ENCODE results near the gene OR8S1.
"Not testable (repeated sequence)": the region's sequence is repeated elsewhere in the genome, so short reads cannot be mapped to it uniquely, and the experiment has no call there.

The OR8S1 gene, protein sequence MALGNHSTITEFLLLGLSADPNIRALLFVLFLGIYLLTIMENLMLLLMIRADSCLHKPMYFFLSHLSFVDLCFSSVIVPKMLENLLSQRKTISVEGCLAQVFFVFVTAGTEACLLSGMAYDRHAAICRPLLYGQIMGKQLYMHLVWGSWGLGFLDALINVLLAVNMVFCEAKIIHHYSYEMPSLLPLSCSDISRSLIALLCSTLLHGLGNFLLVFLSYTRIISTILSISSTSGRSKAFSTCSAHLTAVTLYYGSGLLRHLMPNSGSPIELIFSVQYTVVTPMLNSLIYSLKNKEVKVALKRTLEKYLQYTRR

DNA sequence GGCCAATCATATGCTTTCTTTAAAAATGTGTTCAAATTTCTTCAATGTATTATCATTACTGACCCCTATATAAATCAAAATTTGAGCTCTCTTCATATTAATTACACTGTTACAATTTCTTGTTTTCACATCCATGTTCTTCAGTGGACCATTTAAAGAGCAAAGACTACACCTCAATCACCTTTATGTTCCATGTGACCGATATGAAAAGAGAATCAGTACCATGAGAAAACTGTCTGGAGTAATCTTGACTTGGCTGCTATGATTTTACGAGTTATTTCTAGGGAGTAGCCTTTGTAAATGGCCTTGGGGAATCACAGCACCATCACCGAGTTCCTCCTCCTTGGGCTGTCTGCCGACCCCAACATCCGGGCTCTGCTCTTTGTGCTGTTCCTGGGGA lies at the start of gene OR8S1:
TSS of gene OR8S1 (plus strand) at position 301 of the 400 bp plus-strand sequence. CDS start at position 301, 0 bp downstream.
- no peak for DNase-seq (ENCODE audit: low read depth)

DNA sequence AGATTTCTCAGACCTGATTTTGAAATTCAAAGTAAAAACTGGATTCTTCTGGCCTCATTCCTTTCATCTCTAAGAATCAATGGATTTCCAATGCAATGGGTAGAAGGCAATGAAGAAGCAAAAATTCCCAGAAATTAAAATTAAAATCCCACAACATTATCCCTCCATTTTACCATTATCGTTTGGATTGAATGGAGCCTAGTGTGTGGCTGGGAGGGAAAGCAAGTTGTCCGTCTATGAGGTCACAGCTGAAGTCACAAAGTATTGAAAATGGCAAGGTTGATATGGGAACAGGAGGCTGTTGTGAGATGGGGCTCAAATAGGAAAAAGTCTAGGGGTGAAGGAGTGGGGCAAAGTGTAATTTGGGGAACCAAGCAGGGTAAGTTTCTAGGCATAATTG lies 43.2 kb upstream of the OR8S1 start, which contains the start of gene C12orf54:
TSS of gene C12orf54 (plus strand) at position 301 of the 400 bp plus-strand sequence. CDS start 799 bp downstream, outside the sequence.
- DNase-seq (ENCODE audit: low read depth) = no peak

DNA sequence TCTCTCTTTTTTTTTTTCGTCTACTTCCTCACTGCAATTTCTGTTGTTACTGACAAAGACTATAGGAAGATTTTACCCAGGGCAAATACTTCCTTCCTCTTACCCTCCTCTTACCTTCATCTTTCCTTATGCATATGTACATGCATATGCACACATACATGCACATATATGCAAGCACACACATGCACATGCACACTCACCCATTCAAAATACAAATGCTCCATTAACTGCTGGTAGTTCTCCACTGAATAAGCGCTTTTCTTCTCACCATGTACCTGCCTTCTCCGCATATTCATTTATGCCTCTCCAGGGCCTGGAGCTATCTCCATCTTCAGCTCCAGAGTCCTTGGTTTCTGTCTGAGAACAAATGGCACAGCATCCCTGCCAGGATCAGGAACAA lies 42.5 kb upstream of the OR8S1 start:
- DNase-seq (ENCODE audit: low read depth) = no peak

DNA sequence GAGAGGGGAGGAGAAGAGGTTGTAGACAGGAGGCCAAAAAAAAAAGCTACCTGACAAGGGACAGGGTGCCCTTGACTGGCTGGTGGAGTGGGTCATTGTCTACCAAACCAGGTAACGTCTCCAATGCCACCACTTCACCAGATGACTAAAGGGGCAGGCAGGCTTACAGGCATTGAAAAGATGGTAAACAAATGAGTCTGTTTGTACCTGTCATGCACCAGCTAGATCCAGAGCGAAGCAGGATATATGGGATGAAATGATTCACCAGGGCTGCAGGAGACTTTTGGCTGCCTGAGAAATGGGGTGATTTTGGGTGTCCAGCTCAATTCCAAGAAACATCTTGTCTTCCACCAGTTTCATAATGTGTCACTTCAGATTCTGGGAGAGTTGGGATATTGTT lies 39.2 kb upstream of the OR8S1 start:
- no peak for DNase-seq (ENCODE audit: low read depth)

DNA sequence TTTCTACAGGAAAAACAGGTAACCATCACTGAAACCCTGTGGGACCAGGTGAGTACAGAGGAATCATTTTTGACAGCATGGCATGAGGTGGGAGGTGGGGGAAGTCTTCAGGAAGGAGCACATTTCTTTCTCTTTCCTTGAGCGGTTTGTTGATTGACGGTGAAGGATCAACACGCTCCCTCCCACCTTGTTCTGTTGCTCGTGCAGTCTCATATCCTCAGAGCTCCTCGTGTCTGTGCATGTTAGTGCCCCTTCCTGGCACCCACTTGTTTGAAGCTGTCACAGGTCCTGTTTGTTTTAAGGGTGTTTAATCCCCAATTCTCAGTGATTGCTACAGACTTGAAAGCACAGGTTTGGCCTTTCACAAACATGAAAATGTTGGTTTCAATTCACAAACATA lies 38.8 kb upstream of the OR8S1 start:
- no peak for DNase-seq (ENCODE audit: low read depth)

DNA sequence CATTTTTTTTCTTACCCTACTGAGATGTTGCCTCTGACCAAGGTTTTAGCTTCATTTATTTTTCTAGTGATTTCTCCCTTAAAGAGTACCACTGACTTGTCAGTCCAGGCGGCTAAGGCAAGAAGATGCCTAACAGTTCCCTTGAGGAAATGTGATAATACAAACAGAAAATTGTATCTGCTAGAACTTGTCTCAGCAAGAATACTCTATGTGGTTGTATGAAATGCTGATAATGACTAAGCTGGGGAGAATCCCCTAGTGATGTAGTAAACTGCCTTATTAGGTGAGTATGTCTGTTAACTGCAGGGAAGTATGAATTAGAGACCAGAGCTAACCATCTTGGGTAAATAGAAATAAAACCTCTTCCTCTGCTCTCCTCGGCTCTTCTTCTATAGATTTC lies 36.4 kb upstream of the OR8S1 start:
- DNase-seq (ENCODE audit: low read depth) = no peak

DNA sequence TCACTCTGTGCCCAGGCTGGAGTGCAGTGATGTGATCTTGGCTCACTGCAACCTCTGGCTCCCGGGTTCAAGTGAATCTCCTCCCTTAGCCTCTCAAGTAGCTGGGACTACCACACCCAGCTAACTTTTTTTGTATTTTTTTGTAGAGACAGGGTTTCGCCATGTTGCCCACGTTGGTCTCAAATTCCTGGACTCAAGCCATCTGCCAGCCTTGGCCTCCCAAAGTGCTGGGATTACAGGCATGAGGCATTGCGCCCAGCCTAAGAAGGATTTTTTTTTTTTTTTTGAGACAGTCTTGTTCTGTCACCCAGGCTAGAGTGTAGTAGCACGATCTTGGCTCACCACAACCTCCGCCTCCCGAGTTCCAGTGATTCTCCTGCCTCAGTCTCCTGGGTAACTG lies 36.0 kb upstream of the OR8S1 start:
- not testable (repeated sequence) for DNase-seq (ENCODE audit: low read depth)

DNA sequence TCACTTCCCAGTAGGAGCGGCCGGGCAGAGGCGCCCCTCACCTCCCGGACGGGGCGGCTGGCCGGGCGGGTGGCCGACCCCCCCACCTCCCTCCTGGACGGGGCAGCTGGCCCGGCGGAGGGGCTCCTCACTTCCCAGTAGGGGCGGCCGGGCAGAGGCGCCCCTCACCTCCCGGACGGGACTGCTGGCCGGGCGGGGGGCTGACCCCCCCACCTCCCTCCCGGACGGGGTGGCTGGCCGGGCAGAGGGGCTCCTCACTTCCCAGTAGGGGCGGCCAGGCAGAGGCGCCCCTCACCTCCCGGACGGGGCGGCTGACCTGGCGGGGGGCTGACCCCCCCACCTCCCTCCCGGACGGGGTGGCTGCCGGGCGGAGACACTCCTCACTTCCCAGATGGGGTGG lies 25.2 kb upstream of the OR8S1 start:
- not testable (repeated sequence) for DNase-seq (ENCODE audit: low read depth)

DNA sequence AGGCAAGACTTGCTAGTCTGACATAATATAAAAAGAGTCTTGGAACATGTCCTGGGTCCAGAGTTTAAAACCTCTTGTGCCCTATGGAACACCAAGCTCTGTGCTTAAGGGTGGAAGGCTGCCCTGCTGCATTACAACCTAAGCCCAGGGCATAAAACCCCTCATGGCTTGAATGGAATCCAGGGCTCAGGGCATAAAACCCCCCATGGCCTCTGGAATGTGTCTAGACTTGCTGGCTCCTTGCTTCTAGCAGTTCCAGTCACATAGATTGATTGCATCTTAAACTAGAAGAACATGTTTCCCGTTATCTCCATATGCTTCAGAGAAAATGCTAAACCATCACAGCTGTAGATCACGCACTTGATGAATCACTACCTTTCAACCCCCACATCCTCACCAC lies 18.6 kb upstream of the OR8S1 start:
- not testable (repeated sequence) for DNase-seq (ENCODE audit: low read depth)

DNA sequence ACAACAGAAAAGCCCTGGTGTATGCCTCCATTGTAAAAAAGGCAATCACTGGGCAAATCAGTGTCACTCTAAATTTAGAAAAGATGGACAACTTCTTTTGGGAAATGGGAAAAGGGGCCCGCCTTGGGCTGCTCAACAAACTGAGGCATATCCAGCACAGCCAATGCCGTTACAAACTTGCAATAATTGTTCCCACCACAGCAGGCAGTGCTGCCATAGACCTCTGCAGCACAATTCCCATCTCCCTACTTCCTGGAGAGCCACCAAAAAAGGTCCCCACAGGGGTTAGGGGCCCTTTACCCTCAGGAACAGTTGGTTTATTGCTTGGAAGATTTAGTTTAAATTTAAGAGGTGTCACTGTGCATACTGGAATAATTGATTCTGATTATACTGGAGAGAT lies 16.4 kb upstream of the OR8S1 start:
- no peak for DNase-seq (ENCODE audit: low read depth)

DNA sequence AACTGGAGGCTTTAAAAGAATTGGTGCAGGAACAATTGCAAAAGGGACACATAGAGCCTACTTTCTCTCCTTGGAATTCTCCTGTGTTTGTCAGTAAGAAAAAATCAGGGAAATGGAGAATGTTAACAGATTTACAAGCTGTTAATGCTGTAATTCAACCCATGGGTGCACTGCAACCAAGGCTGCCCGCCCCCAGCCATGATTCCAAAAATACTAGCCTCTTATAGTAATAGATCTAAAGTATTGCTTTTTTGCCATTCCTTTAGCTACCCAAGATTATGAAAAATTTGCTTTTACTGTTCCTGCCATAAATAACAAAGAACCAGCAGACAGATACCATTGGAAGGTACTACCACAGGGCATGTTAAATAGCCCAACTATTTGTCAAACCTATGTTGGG lies 15.3 kb upstream of the OR8S1 start:
- no peak for DNase-seq (ENCODE audit: low read depth)

DNA sequence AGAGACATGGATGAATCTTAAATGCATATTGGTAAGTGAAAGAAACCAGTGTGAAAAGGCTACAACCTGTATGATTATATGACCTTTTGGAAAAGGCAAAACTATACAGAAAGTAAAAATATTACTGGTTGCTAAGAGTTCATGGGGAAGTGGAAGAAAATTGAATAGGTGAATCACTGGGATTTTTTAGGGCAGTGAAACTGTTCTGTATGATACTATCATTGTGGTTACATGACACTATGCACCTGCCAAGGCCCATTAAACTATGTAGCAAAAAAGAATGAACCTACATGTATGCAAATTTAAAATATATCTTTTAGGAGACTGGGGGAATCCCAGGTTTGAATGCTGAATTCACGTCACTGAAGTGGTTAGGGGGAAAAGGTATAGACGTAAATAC lies 12.6 kb upstream of the OR8S1 start:
- no peak for DNase-seq (ENCODE audit: low read depth)

DNA sequence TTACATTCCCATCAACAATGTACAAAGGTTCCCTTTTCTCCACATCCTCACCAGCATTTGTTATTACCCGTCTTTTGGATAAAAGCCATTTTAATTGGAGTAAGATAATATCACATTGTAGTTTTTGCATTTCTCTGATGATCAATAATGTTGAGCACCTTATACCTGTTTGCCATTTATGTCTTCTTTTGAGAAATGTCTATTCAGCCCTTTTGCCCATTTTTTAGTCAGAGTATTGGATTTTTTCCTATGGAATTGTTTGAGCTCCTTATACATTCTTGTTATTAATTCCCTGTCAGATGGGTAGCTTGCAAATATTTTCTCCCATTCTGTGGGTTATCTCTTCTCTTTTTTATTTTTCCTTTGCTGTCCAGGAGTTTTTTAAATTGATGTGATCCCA lies 10.7 kb upstream of the OR8S1 start:
- no peak for DNase-seq (ENCODE audit: low read depth)

DNA sequence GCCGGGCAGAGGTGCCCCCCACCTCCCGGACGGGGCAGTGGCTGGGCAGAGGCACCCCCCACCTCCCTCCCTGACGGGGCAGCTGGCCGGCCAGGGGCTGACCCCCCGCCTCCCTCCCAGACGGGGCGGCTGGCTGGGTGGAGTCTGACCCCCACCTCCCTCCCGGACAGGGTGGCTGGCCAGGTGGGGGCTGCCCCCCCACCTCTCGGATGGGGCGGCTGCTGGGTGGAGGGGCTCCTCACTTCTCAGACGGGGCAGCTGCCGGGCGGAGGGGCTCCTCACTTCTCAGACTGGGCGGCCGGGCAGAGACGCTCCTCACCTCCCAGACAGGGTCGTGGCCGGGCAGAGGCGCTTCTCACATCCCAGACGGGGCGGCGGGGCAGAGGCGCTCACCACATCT lies 5.1 kb upstream of the OR8S1 start:
- DNase-seq (ENCODE audit: low read depth) = not testable (repeated sequence)

DNA sequence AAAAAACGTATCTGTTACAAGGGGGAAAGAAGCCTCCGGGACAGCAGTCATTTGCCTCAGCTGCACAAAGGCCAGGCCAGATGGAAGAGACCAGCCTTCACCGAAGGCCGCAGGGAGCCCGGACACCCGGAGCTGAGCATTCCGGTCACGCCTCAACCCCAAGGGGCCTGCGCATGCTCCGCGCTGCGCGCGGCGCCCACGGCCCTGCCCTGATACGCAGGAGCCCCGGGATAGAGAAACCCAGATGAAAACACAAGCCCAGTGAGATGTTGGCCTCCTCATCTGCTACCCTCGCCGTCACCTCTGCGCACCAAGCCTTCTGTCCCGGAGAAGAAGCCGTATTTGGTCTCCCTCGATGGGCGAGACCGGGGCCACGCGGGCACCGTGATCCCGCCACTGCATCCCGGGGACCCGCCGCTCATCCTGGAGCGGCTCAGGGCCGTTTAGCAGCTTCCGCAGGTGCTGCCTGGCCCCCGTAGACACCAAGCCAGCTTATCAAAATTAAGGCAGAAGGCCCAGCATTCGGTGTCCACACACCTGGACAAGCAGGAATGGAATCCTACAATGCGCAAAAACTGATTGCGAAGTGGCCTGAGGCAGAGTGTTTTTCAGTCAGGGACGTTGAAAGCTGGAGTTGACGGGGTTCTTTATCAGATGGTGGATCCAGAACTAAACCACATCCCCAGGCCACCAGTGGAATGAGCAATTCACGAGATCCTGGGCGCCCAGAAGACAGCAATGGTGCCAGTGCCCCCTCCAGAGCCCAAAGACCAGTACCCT lies 2.6 kb downstream of the OR8S1 start:
- no peak for DNase-seq (ENCODE audit: low read depth)

DNA sequence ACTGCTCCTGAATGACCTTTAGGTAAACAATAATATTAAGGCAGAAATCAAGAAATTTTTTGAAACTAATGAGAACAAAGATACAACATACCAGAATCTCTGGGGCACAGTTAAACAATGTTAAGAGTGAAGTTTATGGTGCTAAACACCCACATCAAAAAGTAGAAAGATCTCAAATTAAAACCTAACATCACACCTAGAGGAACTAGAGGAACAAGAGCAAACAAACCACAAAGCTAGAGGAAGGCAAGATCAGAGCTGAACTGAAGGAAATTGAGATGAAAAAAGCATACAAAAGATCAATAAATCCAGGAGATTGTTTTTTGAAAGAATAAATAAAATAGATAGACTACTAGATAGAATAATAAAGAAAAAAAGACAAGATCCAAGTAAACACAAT lies 7.2 kb downstream of the OR8S1 start:
- DNase-seq (ENCODE audit: low read depth) = no peak

DNA sequence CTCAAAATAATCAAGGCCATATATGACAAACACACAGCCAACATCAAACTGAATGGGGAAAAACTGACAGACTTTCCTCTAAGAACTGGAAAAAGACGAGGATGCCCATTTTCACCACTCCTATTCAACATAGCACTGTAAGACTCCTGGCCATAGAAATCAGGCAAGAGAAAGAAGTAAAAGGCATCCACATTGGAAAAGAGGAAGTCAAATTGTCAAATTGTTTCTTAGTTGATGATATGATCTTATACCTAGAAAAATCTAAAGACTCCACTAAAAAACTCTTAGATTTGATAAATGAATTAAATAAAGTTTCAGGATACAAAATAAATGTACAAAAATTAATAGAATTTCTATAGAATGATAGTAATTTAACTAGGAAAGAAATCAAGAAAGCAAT lies 11.2 kb downstream of the OR8S1 start:
- DNase-seq (ENCODE audit: low read depth) = no peak

DNA sequence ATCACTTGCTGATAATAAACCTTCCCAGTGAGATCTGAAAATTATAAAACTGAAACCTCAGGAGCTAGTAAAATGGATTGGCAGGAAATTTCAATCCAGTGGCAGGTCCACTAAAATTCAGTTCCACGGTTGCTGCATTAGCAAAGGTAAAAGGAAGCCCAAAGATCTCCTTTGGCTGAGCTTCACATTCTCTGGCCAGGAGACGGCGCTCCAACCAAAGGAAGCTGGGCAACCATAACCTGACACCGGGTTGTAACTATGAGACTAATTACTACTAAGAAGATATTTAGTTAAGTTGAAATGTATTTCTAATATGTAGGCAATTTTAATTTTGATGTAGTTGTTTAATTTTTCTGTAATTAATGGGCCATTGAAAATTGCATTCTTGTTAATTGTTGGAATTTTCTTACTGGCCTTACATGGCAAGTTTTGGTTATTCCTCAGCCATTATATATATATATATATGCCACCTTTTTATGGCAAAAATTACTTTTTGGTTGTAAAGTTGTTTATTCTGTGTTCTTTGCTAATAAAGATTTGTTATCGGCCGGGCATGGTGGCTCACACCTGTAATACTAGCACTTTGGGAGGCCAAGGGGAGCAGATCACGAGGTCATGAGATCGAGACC lies 17.0 kb downstream of the OR8S1 start:
- no peak for DNase-seq (ENCODE audit: low read depth)

DNA sequence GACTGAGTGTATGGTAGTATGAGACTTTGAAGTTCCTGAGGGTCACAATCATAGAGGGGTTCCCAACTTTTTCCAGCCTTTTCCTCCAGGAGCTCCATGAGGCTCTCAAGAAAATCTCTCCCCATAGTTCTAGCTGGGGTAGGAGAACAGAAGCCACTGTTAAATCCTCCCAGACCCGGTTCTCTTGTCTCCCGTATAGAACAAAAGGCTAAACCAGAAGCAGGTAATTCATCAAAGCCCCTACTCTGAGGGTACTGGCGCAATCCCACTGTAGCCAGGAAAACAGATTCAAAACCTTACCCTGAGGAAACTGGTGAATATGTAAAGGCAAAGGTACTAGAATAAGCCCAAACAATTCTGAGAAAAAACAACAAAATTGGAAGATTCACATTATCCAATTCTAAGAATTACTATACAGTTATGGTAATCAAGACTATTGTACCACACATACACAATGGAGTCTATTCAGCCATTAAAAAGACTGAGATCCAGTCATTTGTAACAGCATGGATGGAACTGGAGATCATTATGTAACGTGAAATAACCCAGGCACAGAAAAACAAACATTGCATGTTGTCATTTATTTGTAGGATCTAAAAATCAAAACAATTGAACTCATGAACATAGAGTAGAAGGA lies 20.5 kb downstream of the OR8S1 start:
- DNase-seq (ENCODE audit: low read depth) = no peak

DNA sequence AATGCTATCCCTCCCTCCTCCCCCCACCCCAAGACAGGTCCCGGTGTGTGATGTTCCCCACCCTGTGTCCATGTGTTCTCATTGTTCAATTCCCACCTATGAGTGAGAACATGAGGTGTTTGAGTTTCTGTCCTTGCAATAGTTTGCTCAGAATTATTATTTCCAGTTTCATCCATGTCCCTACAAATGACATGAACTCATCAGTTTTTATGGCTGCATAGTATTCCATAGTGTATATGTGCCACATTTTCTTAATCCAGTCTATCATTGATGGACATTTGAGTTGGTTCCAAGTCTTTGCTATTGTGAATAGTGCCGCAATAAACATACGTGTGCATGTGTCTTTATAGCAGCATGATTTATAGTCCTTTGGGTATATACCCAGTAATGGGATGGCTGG lies 21.6 kb downstream of the OR8S1 start:
- DNase-seq (ENCODE audit: low read depth) = not testable (repeated sequence)

DNA sequence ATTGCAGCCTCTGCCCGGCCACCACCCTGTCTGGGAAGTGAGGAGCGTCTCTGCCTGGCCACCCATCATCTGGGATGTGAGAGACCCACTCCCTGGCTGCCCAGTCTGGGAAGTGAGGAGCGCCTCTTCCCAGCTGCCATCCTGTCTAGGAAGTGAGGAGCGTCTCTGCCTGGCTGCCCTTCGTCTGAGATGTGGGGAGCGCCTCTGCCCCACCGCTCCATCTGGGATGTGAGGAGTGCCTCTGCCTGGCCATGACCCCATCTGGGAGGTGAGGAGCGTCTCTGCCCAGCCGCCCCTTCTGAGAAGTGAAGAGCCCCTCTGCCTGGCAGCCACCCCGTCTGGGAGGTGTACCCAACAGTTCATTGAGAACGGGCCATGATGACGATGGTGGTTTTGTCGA lies 26.2 kb downstream of the OR8S1 start:
- DNase-seq (ENCODE audit: low read depth) = not testable (repeated sequence)

DNA sequence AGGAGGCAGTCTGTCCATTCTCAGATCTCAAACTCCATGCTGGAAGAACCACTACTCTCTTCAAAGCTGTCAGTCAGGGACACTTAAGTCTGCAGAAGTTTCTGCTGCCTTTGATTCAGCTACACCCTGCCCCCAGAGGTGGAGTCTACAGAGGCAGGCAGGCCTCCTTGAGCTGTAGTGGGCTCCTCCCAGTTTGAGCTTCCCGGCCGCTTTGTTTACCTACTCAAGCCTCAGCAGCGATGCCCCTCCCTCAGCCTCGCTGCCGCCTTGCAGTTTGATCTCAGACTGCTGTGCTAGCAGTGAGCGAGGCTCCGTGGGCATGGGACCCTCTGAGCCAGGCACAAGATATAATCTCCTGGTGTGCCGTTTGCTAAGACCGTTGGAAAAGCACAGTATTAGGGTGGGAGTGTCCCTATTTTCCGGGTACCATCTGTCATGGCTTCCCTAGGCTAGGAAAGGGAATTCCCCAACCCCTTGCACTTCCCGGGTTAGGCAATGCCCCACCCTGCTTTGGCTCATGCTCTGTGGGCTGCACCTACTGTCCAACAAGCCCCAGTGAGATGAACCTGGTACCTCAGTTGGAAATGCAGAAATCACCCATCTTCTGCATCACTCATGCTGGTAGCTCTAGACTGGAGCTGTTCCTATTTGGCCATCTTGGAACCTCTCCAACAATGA lies 28.4 kb downstream of the OR8S1 start:
- DNase-seq (ENCODE audit: low read depth) = not testable (repeated sequence)

Measured in HS-5 (cell line).